Stomach (tissue), 4 donors: ENCODE measurements around the gene LARGE1.

Experiments
- EP300 ChIP-seq: sonication (generic); formaldehyde crosslinking; IDR thresholded peaks from one replicate; pipeline ENCODE4 v1.6.1; 2017; ENCODE audit warnings: antibody characterized with exemption
- POLR2A ChIP-seq, 4 donors: fragments of 450-650 bp; IDR thresholded peaks; one replicate each; pipeline ENCODE4 v1.6.1; 2016; ENCODE audit warnings: antibody characterized with exemption in 4 of 4, control low read depth in 2 of 4, mild to moderate bottlenecking in 1 of 4, moderate library complexity in 1 of 4

DNA sequence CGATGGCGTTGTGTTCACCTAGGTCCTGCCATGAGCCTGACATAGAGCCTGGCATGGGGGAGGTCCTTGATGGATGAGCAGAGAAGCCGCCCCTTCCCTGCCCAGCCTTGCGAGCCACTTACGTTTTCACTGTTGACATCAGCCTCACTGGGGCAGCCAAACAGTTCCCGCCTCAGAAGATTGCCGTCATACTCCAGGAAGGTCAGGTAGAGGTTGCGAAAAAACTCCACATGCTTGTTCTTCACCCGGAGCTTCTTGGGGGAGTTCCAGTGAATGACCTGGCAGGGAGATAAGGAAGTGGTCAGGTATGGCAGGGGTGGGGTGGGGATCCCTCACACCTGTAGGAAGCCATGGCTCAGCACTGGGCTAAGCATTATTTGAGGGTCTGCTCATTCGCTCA is 582.8 kb downstream of the LARGE1 start:
- no peak for TF ChIP-seq POLR2A (IDR thresholded peaks at IDR 0.05)
- TF ChIP-seq EP300: no peak
